GM12872 (cell line): ENCODE data around the gene CNTN4.

Experiments
- TF ChIP-seq, protein P1 (sequence below): IDR thresholded peaks from 3 replicates; pipeline ENCODE4 v1.5.1; 2011; ENCODE audit warnings: low read depth, mild to moderate bottlenecking, low read length, moderate library complexity; ENCODE audit not compliant: insufficient read depth

The CNTN4 gene

GRCh38 chr3:2114617-2115275 lies 16.1 kb downstream of the CNTN4 start:
- TF ChIP-seq, protein P1, sequence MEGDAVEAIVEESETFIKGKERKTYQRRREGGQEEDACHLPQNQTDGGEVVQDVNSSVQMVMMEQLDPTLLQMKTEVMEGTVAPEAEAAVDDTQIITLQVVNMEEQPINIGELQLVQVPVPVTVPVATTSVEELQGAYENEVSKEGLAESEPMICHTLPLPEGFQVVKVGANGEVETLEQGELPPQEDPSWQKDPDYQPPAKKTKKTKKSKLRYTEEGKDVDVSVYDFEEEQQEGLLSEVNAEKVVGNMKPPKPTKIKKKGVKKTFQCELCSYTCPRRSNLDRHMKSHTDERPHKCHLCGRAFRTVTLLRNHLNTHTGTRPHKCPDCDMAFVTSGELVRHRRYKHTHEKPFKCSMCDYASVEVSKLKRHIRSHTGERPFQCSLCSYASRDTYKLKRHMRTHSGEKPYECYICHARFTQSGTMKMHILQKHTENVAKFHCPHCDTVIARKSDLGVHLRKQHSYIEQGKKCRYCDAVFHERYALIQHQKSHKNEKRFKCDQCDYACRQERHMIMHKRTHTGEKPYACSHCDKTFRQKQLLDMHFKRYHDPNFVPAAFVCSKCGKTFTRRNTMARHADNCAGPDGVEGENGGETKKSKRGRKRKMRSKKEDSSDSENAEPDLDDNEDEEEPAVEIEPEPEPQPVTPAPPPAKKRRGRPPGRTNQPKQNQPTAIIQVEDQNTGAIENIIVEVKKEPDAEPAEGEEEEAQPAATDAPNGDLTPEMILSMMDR: no peak; the same call in 2 of the 3 replicates

DNA sequence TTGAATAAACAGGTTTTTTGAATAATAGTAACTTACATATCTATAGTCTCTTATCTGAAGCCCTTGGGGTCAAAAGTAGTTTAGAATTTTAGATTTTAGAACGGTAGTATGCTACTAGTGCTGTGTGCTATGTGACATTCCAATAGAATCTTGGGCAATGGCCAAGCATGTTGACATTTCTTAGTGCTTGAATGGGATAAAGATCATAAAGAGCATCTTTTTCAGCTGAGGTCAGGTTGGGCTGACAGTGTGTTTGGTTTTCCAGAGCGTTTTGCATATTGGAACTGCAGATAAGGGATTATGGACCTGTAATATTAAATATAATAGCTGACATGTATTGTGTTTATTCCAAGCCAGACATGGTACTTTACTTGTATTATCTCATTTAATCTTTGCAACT lies 32.1 kb downstream of the CNTN4 start:
- TF ChIP-seq, protein P1: no peak

- TF ChIP-seq, protein P1: no peak
These were observed 34.5 kb downstream of the CNTN4 start for GRCh38 chr3:2133146-2133545.

- TF ChIP-seq, protein P1: no peak
These were observed 39.0 kb downstream of the CNTN4 start for GRCh38 chr3:2137651-2138050.

- TF ChIP-seq, protein P1: no peak
These were observed 42.8 kb downstream of the CNTN4 start for GRCh38 chr3:2141482-2141881.

DNA sequence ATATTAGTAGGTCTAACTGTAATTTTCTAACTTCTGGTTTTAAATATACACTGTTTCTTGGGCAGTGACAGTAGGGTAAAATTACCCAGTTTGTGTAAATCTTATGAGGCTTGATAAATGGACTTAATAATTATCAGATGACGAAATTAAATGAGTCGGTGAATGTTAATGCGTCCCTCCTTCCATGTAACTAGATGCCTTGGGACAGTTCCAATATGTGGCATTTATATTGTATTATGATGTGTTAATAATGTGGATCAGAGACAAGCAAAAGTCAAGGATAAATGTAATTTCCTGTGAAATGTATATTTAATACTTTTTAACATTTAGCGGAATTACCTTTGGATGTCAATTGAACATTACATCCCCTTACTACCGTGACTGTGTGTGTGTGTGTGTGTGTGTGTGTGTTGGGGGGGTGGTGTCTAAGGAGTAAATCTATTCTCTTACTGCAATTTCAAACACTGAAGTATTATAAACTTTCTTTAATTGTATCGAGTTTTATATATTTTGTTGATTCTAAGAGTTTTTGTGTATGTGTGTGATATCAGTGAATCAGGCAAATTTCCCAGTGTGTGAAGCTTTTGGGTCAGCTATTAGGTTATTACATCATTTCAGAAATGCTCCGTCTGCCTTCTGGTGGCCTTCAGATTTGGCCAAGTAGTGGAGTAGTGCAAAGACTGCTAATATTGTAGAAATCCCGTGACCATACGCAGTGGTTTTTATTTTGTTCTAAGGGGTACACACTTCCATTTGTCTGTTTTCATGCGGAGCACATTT lies 50.1 kb downstream of the CNTN4 start:
- TF ChIP-seq, protein P1: no peak

DNA sequence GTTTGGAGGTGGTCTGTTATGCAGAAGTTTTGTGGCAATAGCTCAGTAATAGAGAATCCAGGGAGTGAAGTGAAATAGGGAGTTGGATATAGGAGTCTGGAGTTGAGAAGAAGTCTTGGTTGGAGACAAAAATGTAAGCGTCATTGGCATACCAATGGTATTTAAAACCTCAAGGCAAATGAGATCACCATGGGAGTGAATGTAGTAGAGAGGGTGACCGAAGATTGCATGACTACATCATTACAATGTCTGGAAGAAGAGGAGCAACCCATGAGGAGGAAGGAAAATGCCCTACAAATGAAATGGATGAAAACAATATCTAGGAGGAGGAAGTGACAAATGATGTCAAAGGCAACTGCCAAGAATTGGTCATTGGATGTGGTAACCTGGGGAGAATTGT lies 54.4 kb downstream of the CNTN4 start:
- TF ChIP-seq, protein P1: no peak
